Body of pancreas (tissue), 4 donors: ENCODE data around the gene TFDP2.

Source experiments
- CTCF ChIP-seq, 7 experiments: fragments of 450-650 bp in 4 of 7; fragments of 200-600 bp in 3 of 7; sonication (generic) in 3 of 7; IDR thresholded peaks; one replicate each; pipeline ENCODE4 v1.5.1; 2016 to 2019; ENCODE audit warnings: antibody characterized with exemption in 7 of 7
- POLR2A ChIP-seq, 3 donors: fragments of 450-650 bp; IDR thresholded peaks; one replicate each; pipeline ENCODE4 v1.6.1; 2016; ENCODE audit warnings: antibody characterized with exemption in 3 of 3, mild to moderate bottlenecking in 2 of 3

GRCh38 chr3:142027300-142027699, 122.0 kb downstream of the TFDP2 start:
- TF ChIP-seq POLR2A (IDR thresholded peaks at IDR 0.05) (no peak), CTCF (IDR thresholded peaks at IDR 0.05) (no peak)
